Measurements from ENCODE around the gene PRKACA. TPM values are rescaled to one million over a fixed set of nuclear protein-coding genes. Genes with fewer than 3 reads are reported as not detected.

The PRKACA gene
- total RNA-seq, 4 donors from 2014 or later, result 31.5 to 56.1 (median 45.1) TPM

DNA sequence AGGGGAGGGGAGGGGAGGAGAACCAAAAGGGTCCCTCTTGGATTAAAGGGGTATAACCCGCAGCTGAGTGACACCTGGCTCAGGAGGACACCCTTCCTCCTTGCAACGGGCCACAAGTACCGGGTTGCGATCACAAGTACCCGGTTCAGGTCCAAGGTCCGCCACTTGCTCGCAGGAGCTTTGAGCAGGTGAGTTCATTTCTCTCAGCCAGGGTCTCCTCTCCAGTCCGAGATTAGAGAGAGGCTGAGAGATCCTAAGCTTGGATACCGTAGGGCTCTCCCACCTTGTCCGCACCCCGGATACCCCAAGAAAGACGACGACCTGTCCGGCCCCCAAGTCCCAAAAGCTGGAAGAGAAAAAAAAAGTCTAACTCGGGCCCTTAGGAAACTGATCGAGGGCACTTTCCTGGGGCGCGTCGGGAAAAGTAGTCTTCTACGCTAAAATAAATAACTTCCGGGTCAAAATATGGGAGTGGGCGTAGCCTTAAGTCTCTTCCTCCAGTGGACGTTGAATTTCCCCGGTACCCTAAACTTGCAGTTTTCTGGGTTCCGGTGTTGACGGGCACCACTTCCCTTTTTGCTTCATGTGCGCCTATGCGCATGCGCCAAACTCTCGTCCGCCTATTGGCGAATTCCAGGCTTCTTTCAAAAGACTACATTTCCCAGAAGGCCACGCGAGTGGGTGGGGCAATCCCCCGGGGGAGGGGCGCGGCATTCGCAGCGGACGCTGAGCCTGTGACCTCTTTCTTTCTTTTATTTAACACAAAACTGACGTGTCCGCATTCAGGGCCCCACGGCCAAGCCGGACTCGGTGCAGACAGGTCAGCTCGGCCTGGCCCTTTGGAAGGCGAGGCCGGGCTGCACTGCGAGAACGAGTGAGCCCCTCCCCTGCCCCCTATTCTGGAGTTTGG lies 36.4 kb downstream of the PRKACA start:
- peak; percentile 97 for ATAC-seq (ENCODE audit: low FRiP score)
- no peak for TF ChIP-seq CTCF (IDR thresholded peaks at IDR 0.05)
- peak; percentile 94 for DNase-seq (ENCODE audit: low spot score)

GRCh38 chr19:14078411-14078810 lies 39.2 kb downstream of the PRKACA start:
- no peak for DNase-seq (ENCODE audit: low spot score)
- no peak for ATAC-seq (ENCODE audit: low FRiP score)
- TF ChIP-seq CTCF (IDR thresholded peaks at IDR 0.05), result no peak

GRCh38 chr19:14073925-14074838 lies 43.4 kb downstream of the PRKACA start:
- no peak for TF ChIP-seq CTCF (IDR thresholded peaks at IDR 0.05)
- peak; percentile 51 for DNase-seq (ENCODE audit: low spot score)
- ATAC-seq (ENCODE audit: low FRiP score), result peak; percentile 38

- peak in 1 of 3 donors; percentile 36 for TF ChIP-seq CTCF (IDR thresholded peaks at IDR 0.05)
- no peak for DNase-seq (ENCODE audit: low spot score)
Observed at GRCh38 chr19:14073261-14073924, 44.2 kb downstream of the PRKACA start.

GRCh38 chr19:14072535-14073260 lies 44.9 kb downstream of the PRKACA start, which contains the start of gene MISP3:
Gene MISP3, plus strand, starts transcription at chr19:14072786. Its CDS starts 524 bp downstream, at chr19:14073310.
- DNase-seq (ENCODE audit: low spot score) (no peak), ATAC-seq (ENCODE audit: low FRiP score) (peak; percentile 24)
- no peak for TF ChIP-seq CTCF (IDR thresholded peaks at IDR 0.05)

More at GRCh38 chr19:14073261-14073924, 44.2 kb downstream of the PRKACA start:
- peak; percentile 58 for ATAC-seq (ENCODE audit: low FRiP score)
